Right ventricle myocardium superior (tissue), 1 donor: ENCODE measurements around the gene FRMPD4. TPM values are rescaled to one million over a fixed set of nuclear protein-coding genes. Genes with fewer than 3 reads are reported as not detected.

Experiments used
- ATAC-seq: fragments of 200-7000 bp; cut with Tn5 transposase; one replicate; pipeline ENCODE4 v1.9.1; 2020; ENCODE audit warnings: mild to moderate bottlenecking; ENCODE audit not compliant: poor library complexity
- DNase-seq: peaks from one replicate; pipeline ENCODE4 v3.0.0-alpha.2; 2020
- intact Hi-C: fragments of 100-400 bp; cut with DNase I; formaldehyde crosslinking; loops from one replicate; pipeline ENCODE4 v1.11.2; 2022
- total RNA-seq: library from RNA; stranded (reverse); fragmentation: NEBNext Ultra II Directional; extraction: Animal tissue kit (Norgen Biotek cat#: 25700); gene quantifications from one replicate; pipeline ENCODE4 v1.2.1, GENCODE V29; 2021
- donor health status: DM: no; HTN: yes; CAD: no; lungs with severe emphysema.

FRMPD4 gene
- total RNA-seq, 1 donor from 2014 or later: 1.3 TPM

DNA sequence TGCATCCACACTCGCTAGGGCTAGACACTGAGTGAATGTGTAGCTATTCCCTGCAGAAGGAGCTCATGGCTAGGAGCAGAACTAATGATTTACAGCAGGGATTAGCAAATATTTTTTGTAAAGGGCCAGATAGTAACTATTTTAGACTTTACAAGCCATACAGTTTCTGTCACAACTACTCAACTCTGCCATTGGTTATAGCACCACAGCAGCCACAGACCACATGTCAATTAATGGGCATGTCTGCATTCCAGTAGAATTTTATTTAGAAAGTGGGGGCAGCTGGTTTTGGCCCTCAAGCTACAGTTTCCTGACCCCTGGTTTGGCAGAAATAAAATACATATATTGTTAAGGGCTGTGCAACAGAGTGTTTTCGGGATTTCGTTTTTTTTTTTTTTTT, 192.6 kb downstream of the FRMPD4 start:
- DNase-seq (no peak), ATAC-seq (no peak)
- intact Hi-C loops: no loop called here

GRCh38 chrX:12332786-12333347, 194.6 kb downstream of the FRMPD4 start:
- intact Hi-C loops: no loop called here
- ATAC-seq (no peak), DNase-seq (no peak)

- no peak for ATAC-seq
- no peak for DNase-seq
- intact Hi-C loops: no loop called here
Measured at GRCh38 chrX:12339921-12340320, 201.6 kb downstream of the FRMPD4 start.

DNA sequence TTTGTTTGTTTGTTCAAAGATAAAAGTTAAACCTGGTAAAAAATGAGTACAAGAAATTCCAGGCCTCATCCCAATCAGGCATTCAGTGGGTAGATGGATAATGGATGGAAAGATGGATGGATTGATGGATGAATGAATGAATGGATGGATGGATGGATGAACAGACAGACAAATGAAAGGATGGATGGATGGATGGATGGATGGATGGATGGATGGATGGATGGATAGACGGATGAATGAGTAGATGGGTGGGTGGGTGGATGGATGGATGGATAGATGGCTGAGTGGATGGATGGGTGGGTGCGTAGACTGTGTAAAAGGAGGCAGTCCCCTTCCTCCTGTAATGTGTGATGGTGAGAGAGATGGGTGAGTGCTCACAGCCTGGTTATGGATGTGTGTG, 206.7 kb downstream of the FRMPD4 start:
- DNase-seq (no peak), ATAC-seq (no peak)
- intact Hi-C loops: no loop called here

GRCh38 chrX:12349201-12349600, 210.9 kb downstream of the FRMPD4 start:
- no peak for DNase-seq
- no peak for ATAC-seq
- intact Hi-C loops: no loop called here

DNA sequence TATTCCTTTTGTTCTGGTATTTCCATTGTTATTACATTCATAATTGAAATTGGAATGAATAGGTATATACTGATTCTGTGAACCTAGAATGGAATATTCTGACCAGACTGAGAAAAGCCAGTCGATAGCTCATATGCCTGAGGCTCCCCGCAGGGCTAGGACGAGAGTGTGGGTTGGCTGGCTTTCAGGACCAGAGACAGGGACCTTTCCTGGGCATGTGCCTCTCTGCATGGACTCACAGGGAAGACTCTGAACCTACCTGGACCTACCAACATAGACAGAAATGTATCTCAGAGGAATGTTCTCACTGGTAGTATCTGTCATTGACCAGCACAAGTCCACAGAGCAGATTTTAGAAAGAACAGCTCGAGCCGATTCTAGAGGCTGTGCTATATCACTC, 214.6 kb downstream of the FRMPD4 start:
- DNase-seq: no peak
- intact Hi-C loops: no loop called here
- no peak for ATAC-seq

DNA sequence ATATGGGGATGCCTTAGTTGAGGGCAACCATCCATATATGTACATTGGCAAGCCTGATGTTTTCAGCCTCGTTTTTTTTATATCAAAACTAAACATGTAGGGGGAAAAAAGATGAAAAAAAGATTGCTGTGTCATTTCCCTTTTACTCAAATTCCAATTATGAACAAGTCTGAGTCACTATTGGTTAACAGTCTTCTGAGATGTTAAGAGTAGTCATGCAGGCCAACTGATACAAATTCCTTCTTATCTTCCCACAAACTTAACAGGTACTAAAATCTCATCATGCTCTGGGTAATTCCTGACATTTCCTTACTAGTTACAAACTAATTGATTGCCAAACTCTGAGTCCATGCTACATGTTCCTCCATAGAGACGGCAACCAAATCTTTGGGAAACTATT, 222.1 kb downstream of the FRMPD4 start:
- ATAC-seq (no peak), DNase-seq (no peak)
- intact Hi-C loops: no loop called here

- no peak for ATAC-seq
- no peak for DNase-seq
- intact Hi-C loops: no loop called here
Measured at GRCh38 chrX:12360986-12361598, 222.8 kb downstream of the FRMPD4 start.

DNA sequence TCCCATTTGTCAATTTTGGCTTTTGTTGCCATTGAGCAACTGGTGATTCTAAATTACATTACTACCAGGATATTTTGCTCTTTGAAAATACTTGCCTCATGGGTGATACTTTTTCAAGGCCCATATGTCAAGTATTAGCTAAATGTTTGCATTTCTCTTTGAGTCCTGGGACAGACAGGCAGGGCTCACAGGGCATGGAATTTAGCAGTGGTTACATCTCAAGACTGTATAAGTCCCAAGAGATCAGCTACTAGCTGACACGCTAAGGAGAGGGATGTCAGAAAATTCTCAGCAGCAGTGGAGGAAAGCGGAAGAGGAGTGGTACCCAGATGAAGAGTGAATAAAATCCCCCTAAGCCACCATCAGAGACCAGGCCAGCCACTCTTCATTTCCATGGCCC, 224.9 kb downstream of the FRMPD4 start:
- intact Hi-C loops: no loop called here
- DNase-seq (no peak), ATAC-seq (no peak)

DNA sequence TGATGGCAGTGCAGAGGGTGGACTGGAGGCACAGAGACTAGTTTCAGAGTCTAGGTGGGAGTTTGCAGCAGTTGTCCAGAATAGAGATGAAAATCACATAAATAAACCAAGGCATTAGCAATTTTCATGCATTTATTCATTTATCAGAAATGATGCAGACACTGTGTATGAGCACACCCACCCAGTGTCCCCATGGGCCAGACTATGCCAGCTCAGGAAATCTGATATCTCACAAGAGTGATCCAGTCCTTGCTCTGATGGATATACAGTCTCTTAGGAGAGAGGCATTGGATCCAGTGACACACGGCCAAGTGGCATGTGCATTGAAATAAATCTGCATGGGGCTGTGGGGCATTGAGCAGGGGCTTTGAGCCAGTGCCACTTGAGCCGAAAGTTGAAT, 228.2 kb downstream of the FRMPD4 start:
- intact Hi-C loops: no loop called here
- ATAC-seq (no peak), DNase-seq (no peak)

DNA sequence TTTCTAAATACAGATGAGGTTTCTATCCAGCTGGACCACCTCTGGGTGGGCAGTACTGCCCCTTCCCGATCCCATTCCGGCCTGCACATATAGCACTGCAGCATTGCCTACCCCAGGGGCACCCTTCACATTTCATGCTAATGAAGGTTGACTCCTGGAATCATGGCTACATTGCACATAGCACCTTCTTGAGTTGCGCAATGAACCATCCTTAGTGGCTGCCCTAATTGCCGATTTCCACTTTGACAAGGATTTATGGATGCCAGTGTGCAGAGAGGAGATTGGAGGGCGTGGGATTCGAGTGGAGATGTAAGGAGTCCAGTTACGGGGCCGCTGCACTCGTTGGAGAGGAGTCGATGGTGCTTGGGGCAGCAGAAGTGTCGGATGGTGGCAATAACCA, 229.0 kb downstream of the FRMPD4 start:
- ATAC-seq (no peak), DNase-seq (no peak)
- intact Hi-C loops: no loop called here

DNA sequence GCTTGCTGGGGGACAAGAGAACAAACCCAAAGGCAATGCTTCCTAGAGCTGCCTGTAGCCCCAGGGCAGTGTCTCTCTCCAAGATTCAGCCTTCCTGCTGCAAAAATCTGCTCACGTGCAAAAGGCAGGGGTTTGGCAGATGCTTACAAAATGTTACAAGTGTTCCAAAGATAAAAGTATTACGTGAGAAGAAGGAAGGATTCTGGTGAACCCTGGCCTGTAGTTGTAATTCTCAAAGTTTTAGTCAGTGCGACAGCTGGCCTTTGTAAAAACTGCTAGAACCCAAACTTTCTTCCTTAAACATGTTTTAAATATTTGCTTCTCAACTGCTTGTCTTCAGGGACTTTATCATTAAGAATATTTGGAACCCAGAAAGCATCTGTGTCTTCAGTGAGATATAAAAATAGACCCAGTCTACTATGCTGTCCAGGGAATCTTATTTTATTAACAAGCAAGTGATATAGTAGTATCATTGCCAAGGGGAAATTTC, 232.3 kb downstream of the FRMPD4 start:
- intact Hi-C loops: no loop called here
- ATAC-seq (peak; percentile 70), DNase-seq (no peak)

DNA sequence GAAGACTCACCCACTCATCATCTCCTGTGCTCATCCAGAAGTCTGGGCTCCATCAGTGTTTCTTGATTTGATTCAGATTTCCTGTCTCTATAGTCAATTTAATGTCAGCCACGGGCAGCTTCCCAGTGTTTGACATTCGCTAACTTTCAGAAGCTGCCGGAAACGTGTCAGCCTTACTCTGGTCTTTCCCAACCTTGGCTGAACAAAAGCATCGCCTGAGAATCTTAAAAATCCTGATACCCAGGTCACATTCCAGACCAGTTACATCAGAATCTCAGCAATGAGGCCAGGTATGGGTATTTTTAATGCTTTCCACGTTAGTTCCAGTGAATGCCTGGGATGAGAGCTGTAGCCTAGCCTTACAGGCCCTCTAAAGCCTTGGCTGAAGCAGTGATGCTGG, 233.8 kb downstream of the FRMPD4 start:
- intact Hi-C loops: no loop called here

DNA sequence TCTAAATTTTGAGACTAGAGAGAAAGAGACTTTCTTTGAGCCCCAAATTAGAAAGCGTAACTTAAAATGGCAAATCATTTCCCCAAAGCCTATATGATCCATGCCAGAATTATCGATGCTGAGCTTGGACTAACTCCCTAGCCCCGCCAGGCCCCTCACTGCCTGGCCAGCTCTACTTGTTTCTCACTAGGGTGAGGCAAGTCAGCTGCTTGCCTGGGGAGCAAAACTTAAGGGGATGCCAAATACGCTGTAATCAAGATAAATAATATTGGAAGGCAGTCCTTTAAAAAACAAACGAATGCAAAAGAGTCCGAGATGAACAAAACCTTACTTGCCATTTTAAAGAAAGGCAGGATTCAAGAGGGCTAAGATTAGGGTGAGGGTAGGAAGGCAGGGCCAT, 236.0 kb downstream of the FRMPD4 start:
- intact Hi-C loops: no loop called here
- no peak for DNase-seq
- ATAC-seq: no peak

More for the DNA sequence above, 233.8 kb downstream of the FRMPD4 start:
- no peak for DNase-seq
- ATAC-seq: no peak

- DNase-seq (no peak), ATAC-seq (no peak)
- intact Hi-C loops: no loop called here
Measured at GRCh38 chrX:12378253-12378652, 240.0 kb downstream of the FRMPD4 start.

DNA sequence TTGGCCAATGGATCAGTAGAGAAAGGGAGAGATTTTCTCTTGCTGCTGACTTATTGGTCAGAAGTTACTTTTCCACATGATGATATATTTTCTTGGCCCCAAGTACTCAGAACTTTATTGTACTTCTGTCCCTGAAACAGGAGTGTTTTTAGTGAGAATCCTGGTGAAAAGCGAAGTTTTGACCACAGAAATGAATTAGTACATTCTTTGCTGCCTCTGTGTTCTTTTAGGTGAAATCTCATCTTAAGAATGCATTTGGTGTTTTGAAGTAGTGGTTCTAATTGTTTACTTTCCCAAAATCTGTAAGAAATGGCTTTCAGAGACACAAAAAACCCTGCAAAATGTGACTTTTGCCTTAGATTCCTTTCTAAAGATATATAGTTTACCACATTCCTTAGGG, 240.4 kb downstream of the FRMPD4 start:
- intact Hi-C loops: no loop called here
- DNase-seq: no peak

GRCh38 chrX:12379671-12380070, 241.4 kb downstream of the FRMPD4 start:
- intact Hi-C loops: no loop called here
- no peak for DNase-seq
- ATAC-seq: no peak

More for the DNA sequence above, 240.4 kb downstream of the FRMPD4 start:
- no peak for ATAC-seq

DNA sequence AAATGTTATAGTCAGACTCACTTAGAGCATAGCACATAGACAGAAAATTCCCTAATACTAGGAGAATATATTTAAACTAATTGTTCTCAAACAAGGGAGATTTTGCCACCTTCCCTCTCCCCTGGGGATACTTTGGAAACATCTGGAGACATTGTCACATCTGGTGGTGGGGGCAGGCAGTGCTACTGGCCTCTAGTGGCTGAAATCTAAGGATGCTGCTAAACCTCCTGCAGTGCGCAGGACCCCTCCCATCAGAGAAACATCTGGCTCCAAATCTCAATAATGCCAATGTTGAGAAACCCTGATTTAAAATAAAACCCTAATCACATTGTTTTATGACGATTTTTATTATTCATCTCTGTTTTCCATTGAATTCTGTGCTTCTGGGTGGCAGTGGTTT, 244.9 kb downstream of the FRMPD4 start:
- intact Hi-C loops: no loop called here
- no peak for ATAC-seq
- no peak for DNase-seq

GRCh38 chrX:12390301-12390700, 252.0 kb downstream of the FRMPD4 start:
- intact Hi-C loops: no loop called here
- no peak for ATAC-seq
- no peak for DNase-seq

DNA sequence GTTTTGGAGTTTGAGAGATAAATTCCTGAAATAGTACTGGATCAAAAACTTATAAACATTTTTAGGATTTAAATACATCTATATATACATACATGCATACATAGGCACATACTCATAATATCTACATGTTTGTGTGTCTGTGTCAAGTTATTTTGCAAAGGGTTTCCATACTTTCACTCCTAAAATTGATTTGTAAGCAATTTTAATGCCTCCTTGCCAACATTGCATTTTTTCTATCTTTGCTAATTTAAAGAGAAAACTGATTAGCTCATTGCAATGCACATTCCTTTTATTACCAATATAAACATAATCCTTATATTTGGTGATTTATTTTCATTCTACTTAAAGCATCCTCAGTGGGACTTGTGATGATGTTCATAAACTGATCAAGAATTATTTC, 258.3 kb downstream of the FRMPD4 start:
- ATAC-seq (no peak), DNase-seq (no peak)
- intact Hi-C loops: no loop called here

DNA sequence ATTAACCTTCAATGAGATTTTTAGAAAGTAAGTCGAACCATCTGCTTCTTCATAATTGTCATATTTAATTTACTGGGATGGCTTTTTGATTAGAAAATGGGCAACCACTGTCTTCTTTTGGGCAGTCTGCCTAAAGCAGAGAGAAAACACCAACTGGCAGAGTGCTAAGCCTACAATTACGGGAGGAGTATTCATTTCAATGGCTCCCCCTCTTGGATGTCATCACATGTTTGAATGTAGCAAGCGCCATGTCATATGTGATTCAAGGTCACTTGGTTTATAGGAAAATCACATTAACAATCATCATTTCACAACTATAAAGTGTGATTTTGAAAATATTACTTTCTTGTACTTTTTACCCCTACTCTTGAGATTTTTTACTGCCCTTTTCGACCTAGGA, 261.9 kb downstream of the FRMPD4 start:
- intact Hi-C loops: no loop called here
- DNase-seq (no peak), ATAC-seq (no peak)
